ENCODE data around the gene PML. TPM values are rescaled to one million over a fixed set of nuclear protein-coding genes. Genes with fewer than 3 reads are reported as not detected.
A peak's percentile ranks its signal among the peaks of the same experiment; 100 is the strongest.
"Not testable (repeated sequence)": the region's sequence is repeated elsewhere in the genome, so short reads cannot be mapped to it uniquely, and the experiment has no call there.

The PML gene
- total RNA-seq, 2 donors from 2014 or later: 76.3 to 91.7 TPM

GRCh38 chr15:73955326-73955725 is 39.2 kb upstream of the PML start:
- ATAC-seq: no peak
- Mint-ChIP-seq H3K9me3 (no peaks in the 10 kb centered on the region), H3K27ac (no peak overlapping the region), H3K36me3 (no peaks in the 10 kb centered on the region)
- peak in 1 of 2 donors; percentile 42 for DNase-seq (ENCODE audit: low spot score in 2 of 2)

GRCh38 chr15:73955861-73956742 is 38.4 kb upstream of the PML start:
- peak overlapping the region in 1 of 2 donors; percentile 9 for H3K27ac Mint-ChIP-seq
- H3K9me3 Mint-ChIP-seq: no peaks in the 10 kb centered on the region
- DNase-seq (ENCODE audit: low spot score in 2 of 2): peak in 1 of 2 donors; percentile 40
- no peak for ATAC-seq
- H3K36me3 Mint-ChIP-seq: no peaks in the 10 kb centered on the region

GRCh38 chr15:73956743-73957135 is 37.8 kb upstream of the PML start:
- peak in 1 of 2 donors; percentile 48 for DNase-seq (ENCODE audit: low spot score in 2 of 2)
- peak overlapping the region in 1 of 2 donors; percentile 9 for H3K27ac Mint-ChIP-seq
- no peak for ATAC-seq
- H3K9me3 Mint-ChIP-seq: no peaks in the 10 kb centered on the region
- H3K36me3 Mint-ChIP-seq: no peaks in the 10 kb centered on the region

GRCh38 chr15:73957276-73957675 is 37.2 kb upstream of the PML start:
- Mint-ChIP-seq H3K9me3 (no peaks in the 10 kb centered on the region), H3K36me3 (no peaks in the 10 kb centered on the region), H3K27ac (peak overlapping the region in 1 of 2 donors; percentile 9)
- DNase-seq (ENCODE audit: low spot score in 2 of 2) (peak in 1 of 2 donors; percentile 49), ATAC-seq (no peak)

GRCh38 chr15:73957785-73958184 is 36.7 kb upstream of the PML start:
- no peaks in the 10 kb centered on the region for H3K36me3 Mint-ChIP-seq

GRCh38 chr15:73959012-73959581 is 35.4 kb upstream of the PML start:
- Mint-ChIP-seq H3K36me3 (no peaks in the 10 kb centered on the region), H3K9me3 (no peaks in the 10 kb centered on the region), H3K27ac (no peak overlapping the region)
- ATAC-seq (peak; percentile 74 to 93), DNase-seq (ENCODE audit: low spot score in 2 of 2) (peak in 1 of 2 donors; percentile 20)

More at GRCh38 chr15:73957785-73958184, 36.7 kb upstream of the PML start:
- DNase-seq (ENCODE audit: low spot score in 2 of 2): no peak
- no peaks in the 10 kb centered on the region for H3K9me3 Mint-ChIP-seq
- ATAC-seq: no peak
- no peak overlapping the region for H3K27ac Mint-ChIP-seq

GRCh38 chr15:73959801-73960200 is 34.7 kb upstream of the PML start:
- H3K9me3 Mint-ChIP-seq: no peaks in the 10 kb centered on the region
- ATAC-seq (no peak), DNase-seq (ENCODE audit: low spot score in 2 of 2) (peak in 1 of 2 donors; percentile 48)
- no peaks in the 10 kb centered on the region for H3K36me3 Mint-ChIP-seq
- no peak overlapping the region for H3K27ac Mint-ChIP-seq

- H3K9me3 Mint-ChIP-seq; H3K36me3 Mint-ChIP-seq; DNase-seq (ENCODE audit: low spot score in 2 of 2); H3K27ac Mint-ChIP-seq; ATAC-seq: not testable (repeated sequence)
These were observed 33.9 kb upstream of the PML start for GRCh38 chr15:73960472-73961070.

GRCh38 chr15:73962433-73962832 is 32.1 kb upstream of the PML start:
- no peaks in the 10 kb centered on the region for H3K36me3 Mint-ChIP-seq
- no peak for DNase-seq (ENCODE audit: low spot score in 2 of 2)
- no peak overlapping the region for H3K27ac Mint-ChIP-seq
- H3K9me3 Mint-ChIP-seq: no peaks in the 10 kb centered on the region
- no peak for ATAC-seq

GRCh38 chr15:73964736-73965093 is 29.8 kb upstream of the PML start:
- DNase-seq (ENCODE audit: low spot score in 2 of 2): peak; percentile 82 to 95
- Mint-ChIP-seq H3K27ac (peak overlapping the region; percentile 87 to 91), H3K9me3 (no peaks in the 10 kb centered on the region), H3K36me3 (no peaks in the 10 kb centered on the region)
- peak; percentile 77 to 81 for ATAC-seq

GRCh38 chr15:73965094-73965757 is 29.3 kb upstream of the PML start:
- peak; percentile 67 to 83 for ATAC-seq
- Mint-ChIP-seq H3K27ac (peak overlapping the region; percentile 87 to 91), H3K9me3 (no peaks in the 10 kb centered on the region), H3K36me3 (no peaks in the 10 kb centered on the region)
- peak; percentile 61 for DNase-seq (ENCODE audit: low spot score in 2 of 2)

GRCh38 chr15:73965758-73966113 is 28.8 kb upstream of the PML start:
- H3K9me3 Mint-ChIP-seq: no peaks in the 10 kb centered on the region
- peak overlapping the region; percentile 87 to 91 for H3K27ac Mint-ChIP-seq
- peak; percentile 80 to 91 for ATAC-seq
- H3K36me3 Mint-ChIP-seq: no peaks in the 10 kb centered on the region
- no peak for DNase-seq (ENCODE audit: low spot score in 2 of 2)

- H3K27ac Mint-ChIP-seq: no peak overlapping the region
- ATAC-seq (no peak), DNase-seq (ENCODE audit: low spot score in 2 of 2) (no peak)
- H3K36me3 Mint-ChIP-seq: no peaks in the 10 kb centered on the region
- no peaks in the 10 kb centered on the region for H3K9me3 Mint-ChIP-seq
These were observed 26.1 kb upstream of the PML start for GRCh38 chr15:73968461-73968860.

GRCh38 chr15:73969151-73969759 is 25.3 kb upstream of the PML start:
- peaks cover 0 to 3% of the 10 kb centered on the region in 2 donors for H3K36me3 Mint-ChIP-seq
- DNase-seq (ENCODE audit: low spot score in 2 of 2) (peak in 1 of 2 donors; percentile 1), ATAC-seq (no peak)
- peak overlapping the region in 1 of 2 donors; percentile 15 for H3K27ac Mint-ChIP-seq
- H3K9me3 Mint-ChIP-seq: peaks cover 2% of the 10 kb centered on the region in 2 donors

GRCh38 chr15:73972984-73973682 is 21.4 kb upstream of the PML start:
- Mint-ChIP-seq H3K36me3 (peaks cover 0 to 15% of the 10 kb centered on the region in 2 donors), H3K27ac (no peak overlapping the region), H3K9me3 (peaks cover 6 to 9% of the 10 kb centered on the region in 2 donors)
- ATAC-seq (peak; percentile 84 to 85), DNase-seq (ENCODE audit: low spot score in 2 of 2) (peak; percentile 80 to 82)

- H3K27ac Mint-ChIP-seq; H3K9me3 Mint-ChIP-seq; ATAC-seq; DNase-seq (ENCODE audit: low spot score in 2 of 2): not testable (repeated sequence)
- peaks cover 0 to 15% of the 10 kb centered on the region in 2 donors for H3K36me3 Mint-ChIP-seq
These were observed 20.8 kb upstream of the PML start for GRCh38 chr15:73973683-73974200.

Data from activated naive CD4-positive, alpha-beta T cell treated with anti-CD3 and anti-CD28 coated beads, Interleukin-2, amount 50 U/mL, for 72 hours (primary cell).